GM12878 (cell line): ENCODE data around the gene SLC25A45. TPM values are rescaled to one million over a fixed set of nuclear protein-coding genes. Genes with fewer than 3 reads are reported as not detected.

Experiments used
- ATAC-seq: fragments of 200-7000 bp; cut with Tn5 transposase; 3 replicates; pipeline ENCODE4 v1.9.1; 2020; ENCODE audit warnings: mild to moderate bottlenecking, moderate library complexity
- BruUV-seq: library from RNA; stranded (reverse); fragments of 400-500 nt; replicated peaks from 2 replicates; lab custom pipeline; 2021; lab: Mats Ljungman, UMichigan
- CTCF ChIA-PET: fragments of 300-600 bp; sonication (Branson Sonifier 250); formaldehyde crosslinking; extraction: SDS; loops from one replicate; lab custom pipeline; 2021; ENCODE audit warnings: inconsistent platforms; lab: Yijun Ruan, JAX
- POLR2A ChIA-PET: fragments of 350-600 bp; formaldehyde crosslinking; extraction: SDS; loops from one replicate; lab custom pipeline; 2021; ENCODE audit warnings: inconsistent platforms; lab: Charles Lee
- RAD21 ChIA-PET: fragments of 300-600 bp; sonication (Branson Sonifier 250); formaldehyde crosslinking; loops from one replicate; lab custom pipeline; 2023; ENCODE audit warnings: antibody characterized with exemption; ENCODE audit not compliant: unreplicated experiment; lab: Charles Lee
- SMC1A ChIA-PET: fragments of 300-600 bp; sonication (Branson Sonifier 250); formaldehyde crosslinking; loops from one replicate; lab custom pipeline; 2023; ENCODE audit not compliant: unreplicated experiment, uncharacterized antibody; lab: Charles Lee
- DNase-seq: peaks from one replicate; pipeline ENCODE4 v3.0.0-alpha.2; 2011; ENCODE audit warnings: low read depth, low spot score
- FAIRE-seq: peaks from 3 replicates; lab custom pipeline; 2011; peaks lifted over from hg19 to GRCh38; lab: Jason Lieb, UNC
- H2AFZ ChIP-seq: 2 replicates; pipeline ENCODE4 v1.6.0; 2011; ENCODE audit warnings: low read depth, low read length, control low read depth; ENCODE audit not compliant: control insufficient read depth
- H3K27ac ChIP-seq: 2 replicates; pipeline ENCODE4 v1.5.1; 2011; ENCODE audit warnings: control low read depth; ENCODE audit not compliant: control insufficient read depth, insufficient read depth
- H3K27me3 ChIP-seq, 2 experiments: replicated peaks in 1 of 2; 2 replicates each; pipeline versions ENCODE4 v1.6.0 to v1.6.1; 2011; ENCODE audit warnings: low read length in 1 of 2; ENCODE audit not compliant: control insufficient read depth in 2 of 2, insufficient read depth in 2 of 2
- H3K36me3 ChIP-seq, 2 experiments: 2 replicates each; pipeline ENCODE4 v1.5.1; 2011; ENCODE audit warnings: low read length in 1 of 2; ENCODE audit not compliant: control insufficient read depth in 2 of 2, insufficient read depth in 2 of 2
- H3K4me1 ChIP-seq: 2 replicates; pipeline ENCODE4 v1.6.1; 2011; ENCODE audit warnings: mild to moderate bottlenecking, low read length, moderate library complexity, mixed read lengths; ENCODE audit not compliant: control insufficient read depth, insufficient read depth
- H3K4me2 ChIP-seq: 2 replicates; pipeline ENCODE4 v1.6.0; 2011; ENCODE audit warnings: control low read depth; ENCODE audit not compliant: control insufficient read depth, insufficient read depth
- H3K4me3 ChIP-seq: fragments of 200-600 bp; sonication (generic); 2 replicates; pipeline ENCODE4 v1.5.1; 2016
- H3K79me2 ChIP-seq: 2 replicates; pipeline ENCODE4 v1.6.0; 2011; ENCODE audit warnings: low read length; ENCODE audit not compliant: control insufficient read depth, insufficient read depth
- H3K9ac ChIP-seq: 2 replicates; pipeline ENCODE4 v1.8.0; 2011; ENCODE audit warnings: low read length, control low read depth, mixed read lengths; ENCODE audit not compliant: control insufficient read depth, insufficient read depth
- H3K9me3 ChIP-seq: replicated peaks from 3 replicates; pipeline ENCODE4 v1.5.1; 2011; ENCODE audit warnings: mild to moderate bottlenecking, low read length; ENCODE audit not compliant: control insufficient read depth, insufficient read depth
- H4K20me1 ChIP-seq: 2 replicates; pipeline ENCODE4 v1.6.0; 2011; ENCODE audit not compliant: control insufficient read depth, insufficient read depth
- BMI1 ChIP-seq: fragments of 450-650 bp; IDR thresholded peaks from 2 replicates; pipeline ENCODE4 v1.6.1; 2016; ENCODE audit warnings: mild to moderate bottlenecking, moderate library complexity, borderline replicate concordance
- CHD4 ChIP-seq: fragments of 200-600 bp; sonication (generic); IDR thresholded peaks from 2 replicates; pipeline ENCODE4 v1.6.1; 2016; ENCODE audit warnings: mild to moderate bottlenecking
- IRF4 ChIP-seq: IDR thresholded peaks from 2 replicates; pipeline ENCODE4 v1.6.1; 2011; ENCODE audit warnings: low read depth, low read length
- JUNB ChIP-seq: IDR thresholded peaks from 2 replicates; pipeline ENCODE4 v1.6.1; 2016; ENCODE audit warnings: antibody characterized with exemption, mild to moderate bottlenecking
- MEF2B ChIP-seq: fragments of 450-650 bp; IDR thresholded peaks from 2 replicates; pipeline ENCODE4 v1.6.1; 2018; ENCODE audit warnings: mild to moderate bottlenecking, moderate library complexity; ENCODE audit not compliant: partially characterized antibody, poor library complexity, severe bottlenecking
- MXI1 ChIP-seq: fragments of 150-350 bp; IDR thresholded peaks from 2 replicates; pipeline ENCODE4 v1.6.1; 2011; ENCODE audit warnings: low read depth, mild to moderate bottlenecking, inconsistent platforms, low read length, improper control_type of control experiment
- MYC ChIP-seq: IDR thresholded peaks from 2 replicates; pipeline ENCODE4 v1.6.1; 2011; ENCODE audit warnings: mild to moderate bottlenecking, low read length, moderate library complexity, inconsistent platforms; ENCODE audit not compliant: insufficient read depth, insufficient replicate concordance, insufficient read length, severe bottlenecking
- NFYB ChIP-seq: IDR thresholded peaks from 2 replicates; pipeline ENCODE4 v1.6.1; 2011; ENCODE audit warnings: low read depth, mild to moderate bottlenecking, low read length, improper control_type of control experiment, moderate library complexity; ENCODE audit not compliant: insufficient read depth
- POLR2AphosphoS2 ChIP-seq: IDR thresholded peaks from 2 replicates; pipeline ENCODE4 v1.6.1; 2011; ENCODE audit warnings: low read depth, mild to moderate bottlenecking, low read length, improper control_type of control experiment, moderate library complexity
- RAD21 ChIP-seq: IDR thresholded peaks from 2 replicates; pipeline ENCODE4 v1.6.1; 2011; ENCODE audit warnings: mild to moderate bottlenecking, low read depth, low read length, moderate library complexity; ENCODE audit not compliant: insufficient read depth
- RELA ChIP-seq: fragments of 450-650 bp; IDR thresholded peaks from 2 replicates; pipeline ENCODE4 v1.8.0; 2014; ENCODE audit warnings: borderline replicate concordance; ENCODE audit not compliant: partially characterized antibody
- SIX5 ChIP-seq: IDR thresholded peaks from 2 replicates; pipeline ENCODE4 v1.6.1; 2011; ENCODE audit warnings: mild to moderate bottlenecking, low read depth, low read length, moderate library complexity; ENCODE audit not compliant: severe bottlenecking
- WGBS: methylation state at CpG from one replicate; pipeline ENCODE4 v1.1.6; 2016; ENCODE audit warnings: low lambda C conversion rate; ENCODE audit not compliant: insufficient replicate concordance, insufficient coverage; ENCODE audit errors: missing lambda C conversion rate; 5-methylcytosine and 5-hydroxymethylcytosine counted together
- in situ Hi-C: fragments of 300-500 bp; cut with MboI; formaldehyde crosslinking; loops from 9 replicates; pipeline ENCODE4 v1.14.3; 2018; ENCODE audit warnings: mixed read lengths
- intact Hi-C: fragments of 100-400 bp; cut with micrococcal nuclease; formaldehyde crosslinking; loops from one replicate; pipeline ENCODE4 v1.14.2; 2022; ENCODE audit not compliant: unreplicated experiment
- polyA plus RNA-seq, 11 experiments: library from polyadenylated mRNA; depleted of rRNA in 4 of 11; unstranded in 6 of 11; stranded (reverse) in 5 of 11; fragments of >200 nt; fragmentation: Nextera tagmentation in 4 of 11; fragmentation: Illumina TruSeq in 1 of 11; extraction: Ambion mirVana in 4 of 11; extraction: Trizol in 1 of 11; gene quantifications; 1 replicate in 1 of 11; 2 replicates in 10 of 11; pipeline versions ENCODE4 v1.2.1 to v1.2.3, GENCODE V29; 2011 to 2016; ENCODE audit warnings: inconsistent platforms in 2 of 11, missing spikeins in 2 of 11, low read depth in 1 of 11
- total RNA-seq, 4 experiments: library from RNA; depleted of rRNA in 3 of 4; stranded (reverse); fragments of >200 nt in 3 of 4; fragmentation: Illumina TruSeq in 1 of 4; extraction: Trizol in 1 of 4; gene quantifications; 2 replicates each; pipeline versions ENCODE4 v1.2.1 to v1.2.3, GENCODE V29; 2013 to 2021
- TF ChIP-seq, protein P1 (sequence below): fragments of 450-650 bp; formaldehyde crosslinking; IDR thresholded peaks from 2 replicates; pipeline ENCODE4 v1.4.0; 2020; ENCODE audit warnings: mild to moderate bottlenecking, moderate library complexity
- TF ChIP-seq, protein P2 (sequence below): IDR thresholded peaks from 2 replicates; pipeline ENCODE4 v1.6.1; 2012; ENCODE audit warnings: low read depth, low read length, improper control_type of control experiment

The SLC25A45 gene
- total and polyA plus RNA-seq, 10 of the 15 experiments (the other 5 are each of a cell fraction or from before 2014, with no cell fraction given), result 4.1 to 35.2 (median 20.3) TPM

DNA sequence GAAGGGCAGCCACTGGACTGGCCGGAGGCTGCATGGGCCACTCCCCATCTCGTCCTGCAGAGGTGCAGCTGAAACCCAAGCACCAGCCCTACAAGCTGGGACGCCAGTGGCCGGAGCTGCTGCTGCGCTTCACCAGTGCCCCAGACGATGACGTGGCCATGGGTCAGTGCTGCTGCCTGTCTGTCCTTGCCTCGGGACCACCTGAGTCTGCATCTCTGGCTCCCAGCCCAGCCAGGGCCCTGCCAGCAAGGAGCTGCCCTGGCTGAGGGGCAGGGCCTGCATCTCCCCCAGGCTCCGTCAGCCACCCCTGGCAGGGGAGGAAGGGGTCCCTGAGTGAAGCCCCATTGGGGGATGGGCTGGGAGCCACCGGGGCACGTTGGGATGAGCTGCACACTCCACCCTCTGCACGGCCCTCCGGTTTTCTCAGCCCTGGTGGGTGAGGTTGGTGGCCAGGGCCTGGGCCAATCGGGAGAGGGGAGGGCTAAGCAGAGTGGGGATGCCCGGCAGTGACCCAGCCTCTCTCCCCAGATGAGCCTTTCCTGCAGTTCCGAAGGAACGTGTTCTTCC is 11.2 kb upstream of the SLC25A45 start (continued):
- TF ChIP-seq MXI1 (no peak), POLR2AphosphoS2 (no peak), MEF2B (no peak)

DNA sequence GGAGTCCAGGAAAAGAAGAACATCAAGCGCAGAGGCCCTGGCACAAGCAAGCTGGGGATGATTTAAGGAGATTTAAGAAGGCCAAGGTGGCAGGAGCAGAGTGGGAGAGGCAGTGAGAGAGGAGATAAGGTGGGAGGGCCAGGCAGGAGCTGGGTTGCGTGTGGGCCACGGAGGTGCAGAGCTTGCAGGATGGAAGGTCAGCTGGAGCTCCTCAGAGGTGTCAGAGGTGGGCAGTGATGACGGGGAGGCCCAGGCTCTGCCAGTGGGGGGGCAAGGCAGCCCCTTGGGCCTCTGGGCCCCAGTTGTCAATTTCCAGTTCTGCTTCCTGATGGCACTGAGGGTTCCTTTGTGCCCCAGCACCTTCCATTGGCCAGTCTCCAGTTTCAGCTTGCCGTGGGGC is 10.5 kb upstream of the SLC25A45 start:
- intact Hi-C loops (no loop called here), in situ Hi-C loops (no loop called here)
- ATAC-seq (no peak), DNase-seq (no peak), FAIRE-seq (no peak)
- no TSS peak for BruUV-seq
- Histone ChIP-seq H3K9ac (no peak overlapping the region), H3K27me3 (no peaks in the 10 kb centered on the region), H2AFZ (no peak overlapping the region), H3K36me3 (peaks cover 8 to 28% of the 10 kb centered on the region in 2 experiments), H3K4me1 (peaks cover 25% of the 10 kb centered on the region), H3K4me2 (no peak overlapping the region), H3K27ac (no peak overlapping the region), H3K4me3 (no peak overlapping the region), H3K9me3 (no peaks in the 10 kb centered on the region), H4K20me1 (no peaks in the 10 kb centered on the region; the same call in 1 of the 2 replicates), H3K79me2 (peaks cover 34% of the 10 kb centered on the region)
- ChIA-PET RAD21 (no interaction called here), CTCF (no interaction called here), POLR2A (no interaction called here), SMC1A (no interaction called here)
- WGBS, result 100% methylated on average over 4 of the region's 5 CpGs
- TF ChIP-seq MYC (no peak), RELA (no peak), RAD21 (no peak), NFYB (no peak), BMI1 (no peak), JUNB (no peak), CHD4 (no peak), IRF4 (no peak), SIX5 (no peak)
- TF ChIP-seq, protein P1, sequence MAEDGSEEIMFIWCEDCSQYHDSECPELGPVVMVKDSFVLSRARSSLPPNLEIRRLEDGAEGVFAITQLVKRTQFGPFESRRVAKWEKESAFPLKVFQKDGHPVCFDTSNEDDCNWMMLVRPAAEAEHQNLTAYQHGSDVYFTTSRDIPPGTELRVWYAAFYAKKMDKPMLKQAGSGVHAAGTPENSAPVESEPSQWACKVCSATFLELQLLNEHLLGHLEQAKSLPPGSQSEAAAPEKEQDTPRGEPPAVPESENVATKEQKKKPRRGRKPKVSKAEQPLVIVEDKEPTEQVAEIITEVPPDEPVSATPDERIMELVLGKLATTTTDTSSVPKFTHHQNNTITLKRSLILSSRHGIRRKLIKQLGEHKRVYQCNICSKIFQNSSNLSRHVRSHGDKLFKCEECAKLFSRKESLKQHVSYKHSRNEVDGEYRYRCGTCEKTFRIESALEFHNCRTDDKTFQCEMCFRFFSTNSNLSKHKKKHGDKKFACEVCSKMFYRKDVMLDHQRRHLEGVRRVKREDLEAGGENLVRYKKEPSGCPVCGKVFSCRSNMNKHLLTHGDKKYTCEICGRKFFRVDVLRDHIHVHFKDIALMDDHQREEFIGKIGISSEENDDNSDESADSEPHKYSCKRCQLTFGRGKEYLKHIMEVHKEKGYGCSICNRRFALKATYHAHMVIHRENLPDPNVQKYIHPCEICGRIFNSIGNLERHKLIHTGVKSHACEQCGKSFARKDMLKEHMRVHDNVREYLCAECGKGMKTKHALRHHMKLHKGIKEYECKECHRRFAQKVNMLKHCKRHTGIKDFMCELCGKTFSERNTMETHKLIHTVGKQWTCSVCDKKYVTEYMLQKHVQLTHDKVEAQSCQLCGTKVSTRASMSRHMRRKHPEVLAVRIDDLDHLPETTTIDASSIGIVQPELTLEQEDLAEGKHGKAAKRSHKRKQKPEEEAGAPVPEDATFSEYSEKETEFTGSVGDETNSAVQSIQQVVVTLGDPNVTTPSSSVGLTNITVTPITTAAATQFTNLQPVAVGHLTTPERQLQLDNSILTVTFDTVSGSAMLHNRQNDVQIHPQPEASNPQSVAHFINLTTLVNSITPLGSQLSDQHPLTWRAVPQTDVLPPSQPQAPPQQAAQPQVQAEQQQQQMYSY, result no peak
- TF ChIP-seq, protein P2, sequence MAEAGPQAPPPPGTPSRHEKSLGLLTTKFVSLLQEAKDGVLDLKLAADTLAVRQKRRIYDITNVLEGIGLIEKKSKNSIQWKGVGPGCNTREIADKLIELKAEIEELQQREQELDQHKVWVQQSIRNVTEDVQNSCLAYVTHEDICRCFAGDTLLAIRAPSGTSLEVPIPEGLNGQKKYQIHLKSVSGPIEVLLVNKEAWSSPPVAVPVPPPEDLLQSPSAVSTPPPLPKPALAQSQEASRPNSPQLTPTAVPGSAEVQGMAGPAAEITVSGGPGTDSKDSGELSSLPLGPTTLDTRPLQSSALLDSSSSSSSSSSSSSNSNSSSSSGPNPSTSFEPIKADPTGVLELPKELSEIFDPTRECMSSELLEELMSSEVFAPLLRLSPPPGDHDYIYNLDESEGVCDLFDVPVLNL, result no peak
